Activated T-cell treated with anti-CD3 and anti-CD28 coated beads, Interleukin-2, amount 50 U/mL, for 48 hours (primary cell): Measurements from ENCODE around the gene NDRG3.
A peak's percentile ranks its signal among the peaks of the same experiment; 100 is the strongest.
"Not testable (repeated sequence)": the region's sequence is repeated elsewhere in the genome, so short reads cannot be mapped to it uniquely, and the experiment has no call there.

Experiments used
- DNase-seq, 2 experiments: peaks; one replicate each; pipeline ENCODE4 v3.0.0-alpha.2; 2020

The NDRG3 gene

DNA sequence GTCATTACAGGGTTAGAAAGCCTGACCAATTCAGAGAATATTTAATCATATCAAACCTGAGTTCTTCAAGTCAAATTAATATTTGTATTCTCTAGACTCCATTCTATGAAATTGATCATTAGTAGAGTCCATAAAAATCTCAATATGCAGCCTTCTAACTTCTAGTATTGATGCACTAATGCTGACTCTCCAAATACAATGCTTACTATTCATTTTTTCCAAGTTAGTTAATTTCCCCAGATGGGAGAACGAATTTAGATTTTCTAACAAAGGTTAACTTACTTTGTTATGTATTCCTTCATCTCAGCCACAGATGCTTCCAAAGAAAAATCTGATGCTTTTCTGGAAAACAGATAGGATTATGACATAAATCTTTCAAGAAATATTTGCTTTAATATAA lies 12.4 kb upstream of the NDRG3 start:
- no peak for DNase-seq

GRCh38 chr20:36756496-36756895 lies 10.6 kb upstream of the NDRG3 start:
- DNase-seq: no peak

GRCh38 chr20:36754656-36755222 lies 8.8 kb upstream of the NDRG3 start:
- peak in 1 of 2 experiments; percentile 41 for DNase-seq

DNA sequence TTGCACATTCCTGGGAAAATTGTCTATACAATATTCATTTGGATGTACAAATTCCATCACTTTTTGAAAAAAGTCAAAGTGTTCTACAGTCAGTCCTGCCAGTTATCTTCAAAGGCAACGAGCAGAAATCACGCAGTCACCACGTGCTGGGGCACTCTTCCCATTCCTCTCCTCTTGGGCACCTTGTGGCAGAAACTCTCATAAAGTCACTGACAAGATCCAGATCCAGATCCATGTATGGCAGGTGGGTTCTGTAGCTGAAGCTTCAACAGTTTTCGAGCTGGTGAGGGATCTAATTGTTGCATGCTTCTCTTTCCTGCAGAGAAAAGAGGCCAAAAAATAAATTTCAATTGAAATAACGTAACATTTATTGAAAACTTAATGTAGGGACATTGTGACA lies 6.7 kb upstream of the NDRG3 start:
- no peak for DNase-seq

GRCh38 chr20:36745234-36745926 lies 510 bp downstream of the NDRG3 start:
- DNase-seq: no peak

DNA sequence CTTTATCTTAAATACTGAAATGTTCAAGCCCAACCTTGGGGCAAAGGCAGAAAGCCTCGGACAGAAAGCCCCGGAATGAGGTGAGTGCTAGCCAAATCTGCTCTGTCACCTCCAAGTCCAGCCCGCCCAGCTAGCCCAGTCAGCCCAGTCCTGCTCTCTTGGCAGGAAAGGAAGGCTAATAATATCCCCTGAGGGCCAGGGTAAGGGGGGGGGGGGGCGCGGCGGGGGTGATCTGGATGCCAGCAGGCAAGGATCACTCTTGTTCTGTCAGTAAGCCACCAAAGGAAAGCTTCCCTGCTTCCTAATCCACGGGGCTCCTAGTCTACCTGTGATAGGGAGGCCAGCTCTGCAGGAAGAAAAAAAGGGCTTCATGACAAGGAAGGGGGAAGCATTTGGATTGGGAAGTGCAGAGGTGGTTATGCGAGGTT lies 1.1 kb downstream of the NDRG3 start:
- no peak for DNase-seq

- no peak for DNase-seq
These were observed 1.6 kb downstream of the NDRG3 start for GRCh38 chr20:36744243-36744642.

DNA sequence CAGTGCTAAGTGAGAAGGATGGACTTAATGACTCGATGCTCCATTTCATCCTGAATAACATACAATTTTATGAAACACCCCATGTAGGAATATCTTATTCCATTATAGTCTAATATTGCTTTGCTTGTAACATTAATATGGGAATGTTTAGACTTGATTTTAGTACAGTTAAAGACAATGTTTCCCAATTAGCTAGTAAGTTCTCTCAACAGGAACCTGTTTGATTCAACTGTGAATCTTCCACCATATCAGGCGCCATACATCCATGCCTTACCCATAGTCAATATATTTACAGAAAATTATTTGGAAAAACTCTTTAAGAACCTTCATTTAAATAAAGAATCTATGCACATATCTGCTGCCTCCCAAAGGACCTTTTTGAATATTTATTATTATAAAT lies 3.3 kb downstream of the NDRG3 start:
- no peak for DNase-seq

DNA sequence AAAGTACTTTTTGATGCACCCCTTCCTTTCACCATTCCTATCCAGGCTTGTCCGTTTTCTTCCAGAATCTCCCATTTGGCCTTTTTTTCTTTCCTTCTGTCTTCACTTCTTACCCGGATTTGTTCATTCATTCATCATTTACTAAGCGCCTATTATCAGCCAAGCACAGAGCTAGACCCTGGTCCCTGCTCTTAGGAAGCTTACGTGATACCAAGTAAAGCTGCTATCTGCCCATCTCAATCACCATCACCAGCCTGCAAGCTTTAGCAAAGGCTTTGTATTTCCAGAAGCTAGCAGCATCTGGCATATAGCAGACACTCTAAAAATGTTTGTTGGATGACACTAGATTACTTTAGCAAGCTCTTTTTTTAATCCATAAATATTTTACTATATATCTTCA lies 4.8 kb downstream of the NDRG3 start:
- no peak for DNase-seq

- no peak for DNase-seq
These were observed 8.7 kb downstream of the NDRG3 start for GRCh38 chr20:36737183-36737499.

GRCh38 chr20:36736451-36737182 lies 9.3 kb downstream of the NDRG3 start:
- DNase-seq: no peak

DNA sequence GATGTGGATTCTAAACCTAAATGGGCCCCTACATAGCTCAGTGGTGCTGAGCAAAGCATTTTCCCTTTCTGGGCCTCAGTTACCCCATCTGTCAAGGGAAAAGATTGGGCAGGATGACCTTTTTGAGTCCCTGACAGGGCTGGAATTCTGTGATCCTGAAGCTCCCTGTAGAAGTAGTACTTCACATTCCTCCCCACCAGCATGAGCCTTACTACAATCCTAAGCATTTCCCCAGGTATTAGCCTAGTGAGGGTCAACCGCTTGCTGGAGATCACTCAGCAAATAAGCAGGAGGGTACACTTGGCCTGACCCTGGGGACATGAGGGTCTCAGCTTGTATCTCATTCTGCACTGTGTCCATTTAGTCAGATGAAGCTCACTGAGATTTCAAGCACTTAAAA lies 13.4 kb downstream of the NDRG3 start:
- no peak for DNase-seq

- peak; percentile 27 to 33 for DNase-seq
These were observed 16.9 kb downstream of the NDRG3 start for GRCh38 chr20:36728986-36729385.

GRCh38 chr20:36726168-36726567 lies 19.7 kb downstream of the NDRG3 start:
- DNase-seq: no peak

- peak; percentile 46 for DNase-seq
These were observed 25.4 kb downstream of the NDRG3 start for GRCh38 chr20:36720510-36720909.

GRCh38 chr20:36717657-36718056 lies 28.2 kb downstream of the NDRG3 start:
- DNase-seq: no peak

GRCh38 chr20:36717021-36717420 lies 28.9 kb downstream of the NDRG3 start:
- DNase-seq: no peak

- no peak for DNase-seq
These were observed 33.1 kb downstream of the NDRG3 start for GRCh38 chr20:36712775-36713174.

- DNase-seq: no peak
These were observed 36.8 kb downstream of the NDRG3 start for GRCh38 chr20:36709126-36709525.

DNA sequence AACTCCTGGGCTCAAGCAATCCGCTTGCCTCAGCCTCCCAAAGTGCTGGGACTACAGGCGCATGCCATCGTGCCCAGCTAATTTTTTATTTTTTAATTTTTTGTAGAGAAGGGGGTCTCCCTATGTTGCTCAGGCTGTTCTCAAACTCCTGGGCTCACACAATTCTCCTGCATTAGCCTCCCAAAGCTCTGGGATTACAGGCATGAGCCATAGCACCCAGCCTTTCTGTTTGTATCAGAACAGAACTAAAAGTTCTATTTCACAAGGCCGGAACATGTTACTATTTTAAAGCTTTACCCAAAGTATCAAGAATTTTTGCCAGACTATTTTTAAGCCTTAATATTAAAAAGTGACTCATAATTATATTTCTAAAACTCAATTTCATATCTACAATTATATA lies 42.4 kb downstream of the NDRG3 start:
- no peak for DNase-seq

DNA sequence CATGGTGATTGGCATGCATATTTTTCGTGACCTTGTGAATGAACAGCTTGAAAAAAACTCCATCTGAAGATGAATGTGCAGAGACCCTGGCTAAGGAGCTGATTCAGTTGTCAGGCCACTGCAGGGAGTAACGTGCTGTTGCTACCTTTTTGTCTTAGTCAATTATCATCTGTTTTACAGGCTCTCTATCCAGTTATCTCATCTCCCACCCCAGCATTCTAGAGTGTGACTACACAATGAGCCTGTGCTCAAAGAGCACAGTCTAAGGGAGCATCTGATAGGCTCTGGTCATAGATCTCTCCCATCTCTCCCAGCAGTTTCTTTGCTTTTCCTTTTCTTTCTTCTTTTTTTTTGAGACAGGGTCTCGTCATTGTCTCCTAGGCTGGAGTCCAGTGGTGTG lies 45.5 kb downstream of the NDRG3 start:
- no peak for DNase-seq

DNA sequence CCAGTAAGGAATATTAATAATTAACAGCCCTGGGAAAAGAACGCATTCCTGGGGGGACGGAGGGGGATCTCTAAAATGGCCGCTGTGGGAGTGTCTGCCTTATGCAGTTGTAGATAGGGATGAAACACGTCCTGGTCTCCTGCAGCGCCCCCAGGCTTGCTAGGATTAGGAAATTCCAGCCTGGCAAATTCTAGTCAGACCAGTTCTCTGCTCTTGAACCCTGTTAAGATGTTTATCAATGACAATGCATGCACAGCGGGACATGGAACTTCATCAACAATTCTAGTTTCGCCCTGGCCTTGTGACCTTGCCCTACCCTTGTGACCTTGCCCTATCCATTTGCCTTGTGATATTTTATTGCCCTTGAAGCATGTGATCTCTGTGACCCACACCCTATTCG lies 50.4 kb downstream of the NDRG3 start:
- DNase-seq: not testable (repeated sequence)

DNA sequence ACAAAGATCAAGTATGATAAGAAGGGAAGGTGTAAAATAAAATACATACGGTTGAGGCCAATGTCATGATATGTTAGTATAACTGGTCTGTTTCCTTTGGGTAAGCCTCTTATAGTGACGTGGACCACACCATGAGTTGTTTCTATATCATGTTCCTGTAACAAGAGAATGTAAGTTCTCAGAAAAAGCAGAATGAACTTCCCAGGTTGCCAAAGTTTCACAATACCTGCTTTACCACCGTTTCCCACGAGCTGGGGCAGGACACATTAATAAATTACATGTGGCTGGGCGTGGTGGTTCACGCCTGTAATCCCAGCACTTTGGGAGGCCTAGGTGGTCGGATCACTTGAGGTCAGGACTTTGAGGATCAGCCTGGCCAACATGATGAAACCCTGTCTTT lies 57.3 kb downstream of the NDRG3 start:
- no peak for DNase-seq

DNA sequence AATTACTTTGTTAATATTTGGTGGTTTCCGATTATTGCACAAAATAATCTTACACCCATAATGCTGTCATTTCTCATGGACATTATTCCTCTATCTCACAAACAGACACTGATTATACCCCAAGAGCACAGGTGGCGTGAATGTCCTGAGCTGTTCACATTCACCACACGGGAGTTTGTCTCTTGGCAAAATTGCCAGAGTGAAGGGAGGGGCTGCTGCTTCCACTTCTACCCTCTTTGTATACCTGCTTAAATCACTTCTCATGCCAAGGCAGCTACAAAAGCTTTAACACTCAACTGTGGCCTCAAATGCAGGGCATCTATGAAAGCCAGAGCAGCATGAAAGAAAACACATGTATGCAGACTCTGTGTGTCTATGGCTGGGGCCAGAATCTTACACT lies 58.0 kb downstream of the NDRG3 start:
- DNase-seq: no peak

DNA sequence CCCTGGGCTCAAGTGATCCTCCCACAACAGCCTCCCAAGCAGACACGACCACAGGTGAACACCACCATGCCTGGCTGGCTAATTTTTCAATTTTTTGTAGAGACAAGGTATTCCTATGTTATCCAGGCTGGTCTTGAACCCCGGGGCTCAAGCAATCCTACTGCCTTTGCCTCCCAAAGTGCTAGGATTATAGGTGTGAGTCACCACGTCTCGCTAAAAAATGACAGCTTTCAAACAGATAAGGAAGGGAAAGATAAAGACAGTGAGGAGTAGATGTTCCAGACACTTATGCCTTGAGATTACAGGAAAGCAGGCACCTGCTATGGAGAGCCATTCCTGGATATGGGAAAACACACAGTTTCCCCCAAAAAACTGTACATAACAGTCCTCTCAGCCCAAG lies 58.9 kb downstream of the NDRG3 start:
- DNase-seq: no peak
